Tongue (tissue), 3 donors: Measurements from ENCODE around the gene PABPC3. TPM values are rescaled to one million over a fixed set of nuclear protein-coding genes. Genes with fewer than 3 reads are reported as not detected.
A peak's percentile ranks its signal among the peaks of the same experiment; 100 is the strongest.

Experiments
- DNase-seq: peaks from one replicate; pipeline ENCODE4 v3.0.0-alpha.2; 2015
- small RNA-seq: library from RNA; depleted of rRNA; stranded (forward); fragments of <200 nt; gene quantifications from one replicate; pipeline ENCODE3, GENCODE V24; 2014; ENCODE audit warnings: low replicate concordance
- total RNA-seq: library from RNA; depleted of rRNA; stranded (reverse); fragments of >200 nt; gene quantifications from one replicate; pipeline ENCODE4 v1.2.3, GENCODE V29; 2014

The PABPC3 gene
- total RNA-seq, 1 donor from 2014 or later: 0.21 TPM

- peak; percentile 41 for DNase-seq
These were observed 16.8 kb downstream of the PABPC3 start for GRCh38 chr13:25112695-25113255.

GRCh38 chr13:25114220-25114619 is 18.3 kb downstream of the PABPC3 start:
- DNase-seq: peak; percentile 88

GRCh38 chr13:25116044-25116443 is 20.1 kb downstream of the PABPC3 start:
- no peak for DNase-seq

- DNase-seq: no peak
These were observed 21.4 kb downstream of the PABPC3 start for GRCh38 chr13:25117312-25117711.

- DNase-seq: no peak
These were observed 22.5 kb downstream of the PABPC3 start for GRCh38 chr13:25118378-25118905.

- DNase-seq: no peak
These were observed 35.0 kb downstream of the PABPC3 start for GRCh38 chr13:25130944-25131343.

GRCh38 chr13:25131881-25132420 is 36.0 kb downstream of the PABPC3 start:
- no peak for DNase-seq

- DNase-seq: peak; percentile 20
These were observed 36.9 kb downstream of the PABPC3 start for GRCh38 chr13:25132751-25133390.

- DNase-seq: no peak
These were observed 40.0 kb downstream of the PABPC3 start for GRCh38 chr13:25135896-25136295.

- DNase-seq: no peak
These were observed 41.2 kb downstream of the PABPC3 start for GRCh38 chr13:25136880-25137787.

- no peak for DNase-seq
These were observed 41.8 kb downstream of the PABPC3 start for GRCh38 chr13:25137788-25138115.

GRCh38 chr13:25141042-25141441 is 45.1 kb downstream of the PABPC3 start:
- DNase-seq: no peak

- no peak for DNase-seq
These were observed 47.8 kb downstream of the PABPC3 start for GRCh38 chr13:25143706-25144105.

- DNase-seq: no peak
These were observed 51.9 kb downstream of the PABPC3 start for GRCh38 chr13:25147638-25148401.

- no peak for DNase-seq
These were observed 52.5 kb downstream of the PABPC3 start for GRCh38 chr13:25148402-25148771.

Small RNA genes within 50 kb of the gene (small RNA-seq; reads per million reads assigned to genes)
- not detected for gene AL359757.2

Other genes starting within 250 kb of the PABPC3 start
- 0.62 TPM for gene AMER2, start 76.2 kb downstream of the PABPC3 start, total RNA-seq
- 18.9 TPM for gene MTMR6, start 191.4 kb downstream of the PABPC3 start, total RNA-seq
- 128 TPM for gene NUP58, start 205.5 kb downstream of the PABPC3 start, total RNA-seq